HepG2 (cell line): ENCODE results near the gene LYZL6. TPM values are rescaled to one million over a fixed set of nuclear protein-coding genes. Genes with fewer than 3 reads are reported as not detected.
A peak's percentile ranks its signal among the peaks of the same experiment; 100 is the strongest.

Source experiments
- ATAC-seq: fragments of 200-7000 bp; cut with Tn5 transposase; 3 replicates; pipeline ENCODE4 v1.9.1; 2020; ENCODE audit warnings: mild to moderate bottlenecking, moderate library complexity
- BruUV-seq: library from RNA; stranded (reverse); fragments of 400-500 nt; replicated peaks from 2 replicates; lab custom pipeline; 2021; lab: Mats Ljungman, UMichigan
- CTCF ChIA-PET: fragments of 300-600 bp; formaldehyde crosslinking; extraction: SDS; loops from one replicate; lab custom pipeline; 2021; ENCODE audit warnings: low total read pairs, inconsistent platforms, low intra/inter-chr PET ratio; lab: Yijun Ruan, JAX
- POLR2A ChIA-PET: fragments of 350-600 bp; sonication (Branson Sonifier 250); formaldehyde crosslinking; loops from one replicate; lab custom pipeline; 2020; ENCODE audit warnings: antibody characterized with exemption, inconsistent platforms; lab: Yijun Ruan, JAX
- DNase-seq: peaks from one replicate; pipeline ENCODE4 v3.0.0-alpha.2; 2015; ENCODE audit warnings: low spot score
- FAIRE-seq: peaks from 3 replicates; lab custom pipeline; 2011; peaks lifted over from hg19 to GRCh38; lab: Jason Lieb, UNC
- H2AFZ ChIP-seq: one replicate; pipeline ENCODE4 v1.6.1; 2011; ENCODE audit warnings: low read length, inconsistent platforms
- H3K27ac ChIP-seq: fragments of 300-600 bp; 3 replicates; pipeline ENCODE4 v1.8.0; 2011; ENCODE audit warnings: mixed run types, mild to moderate bottlenecking, mixed read lengths, low read length, inconsistent platforms; ENCODE audit not compliant: insufficient read depth; ENCODE audit errors: extremely low read length
- H3K27me3 ChIP-seq, 2 experiments: fragments of 200-600 bp in 1 of 2; 2 replicates in 1 of 2; 3 replicates in 1 of 2; pipeline versions ENCODE4 v1.6.0 to v1.8.0; 2011; ENCODE audit warnings: low read length in 2 of 2, mild to moderate bottlenecking in 2 of 2, moderate library complexity in 2 of 2, inconsistent platforms in 1 of 2; ENCODE audit not compliant: insufficient read depth in 2 of 2, control insufficient read depth in 1 of 2
- H3K36me3 ChIP-seq, 2 experiments: fragments of 200-600 bp in 1 of 2; replicated peaks in 1 of 2; 2 replicates in 1 of 2; 3 replicates in 1 of 2; pipeline versions ENCODE4 v1.5.1 to v1.8.0; 2011; ENCODE audit warnings: low read length in 2 of 2, inconsistent platforms in 1 of 2; ENCODE audit not compliant: insufficient read depth in 2 of 2, control insufficient read depth in 1 of 2
- H3K4me1 ChIP-seq: 2 replicates; pipeline ENCODE4 v1.5.1; 2012; ENCODE audit warnings: low read length, inconsistent platforms; ENCODE audit not compliant: insufficient read depth
- H3K4me2 ChIP-seq: 2 replicates; pipeline ENCODE4 v1.6.0; 2011; ENCODE audit warnings: low read depth, low read length, inconsistent platforms
- H3K4me3 ChIP-seq, 3 experiments: fragments of 200-600 bp in 1 of 3; sonication (generic), shearing (Covaris generic) in 1 of 3; replicated peaks in 1 of 3; 2 replicates each; pipeline ENCODE4 v1.5.1; 2011 to 2016; ENCODE audit warnings: low read length in 3 of 3, inconsistent platforms in 2 of 3, low read depth in 2 of 3, mild to moderate bottlenecking in 2 of 3, control low read depth in 1 of 3, mixed read lengths in 1 of 3; ENCODE audit not compliant: insufficient read depth in 1 of 3
- H3K79me2 ChIP-seq: one replicate; pipeline ENCODE4 v1.6.1; 2011; ENCODE audit warnings: low read length, inconsistent platforms; ENCODE audit not compliant: insufficient read depth
- H3K9ac ChIP-seq: 2 replicates; pipeline ENCODE4 v1.6.0; 2011; ENCODE audit warnings: mild to moderate bottlenecking, low read depth, low read length, inconsistent platforms; ENCODE audit not compliant: insufficient read depth
- H3K9me3 ChIP-seq: 2 replicates; pipeline ENCODE4 v1.5.1; 2012; ENCODE audit warnings: mild to moderate bottlenecking, low read length
- H4K20me1 ChIP-seq: 2 replicates; pipeline ENCODE4 v1.6.0; 2011; ENCODE audit warnings: inconsistent platforms, mild to moderate bottlenecking, low read length, moderate library complexity; ENCODE audit not compliant: insufficient read depth
- BRCA1 ChIP-seq: sonication (generic); formaldehyde crosslinking; IDR thresholded peaks from 2 replicates; pipeline ENCODE4 v1.4.0; 2020; ENCODE audit warnings: missing genetic modification reagents
- HHEX ChIP-seq: IDR thresholded peaks from 2 replicates; pipeline ENCODE4 v1.6.1; 2016; ENCODE audit warnings: control low read depth
- HMG20A ChIP-seq: IDR thresholded peaks from 2 replicates; pipeline ENCODE4 v1.6.1; 2016; ENCODE audit warnings: borderline replicate concordance
- KDM1A ChIP-seq: IDR thresholded peaks from 2 replicates; pipeline ENCODE4 v1.6.1; 2016; ENCODE audit warnings: missing compliant biosample characterization
- MAFF ChIP-seq: IDR thresholded peaks from 2 replicates; pipeline ENCODE4 v1.6.1; 2011; ENCODE audit warnings: low read depth, low read length, improper control_type of control experiment
- MAFK ChIP-seq, 2 experiments: IDR thresholded peaks in 1 of 2; conservative IDR thresholded peaks in 1 of 2; 2 replicates each; pipeline ENCODE4 v1.6.1; 2011; ENCODE audit warnings: improper control_type of control experiment in 2 of 2, low read length in 2 of 2
- NAIF1 ChIP-seq: sonication (generic); formaldehyde crosslinking; IDR thresholded peaks from 2 replicates; pipeline ENCODE4 v1.5.0; 2020; ENCODE audit warnings: mild to moderate bottlenecking, missing genetic modification reagents, borderline replicate concordance
- NFKB2 ChIP-seq: sonication (generic); formaldehyde crosslinking; IDR thresholded peaks from 2 replicates; pipeline ENCODE4 v1.4.0; 2020; ENCODE audit warnings: missing genetic modification reagents, borderline replicate concordance
- TP53 ChIP-seq: sonication (generic); formaldehyde crosslinking; conservative IDR thresholded peaks from 2 replicates; pipeline ENCODE4 v1.4.0; 2020; ENCODE audit warnings: missing genetic modification reagents
- ZFP90 ChIP-seq: sonication (generic); formaldehyde crosslinking; IDR thresholded peaks from 2 replicates; pipeline ENCODE4 v1.8.0; 2022; ENCODE audit warnings: missing genetic modification reagents, mild to moderate bottlenecking, inconsistent platforms, borderline replicate concordance
- ZNF12 ChIP-seq: sonication (generic); formaldehyde crosslinking; IDR thresholded peaks from 2 replicates; pipeline ENCODE4 v1.5.0; 2020; ENCODE audit warnings: missing genetic modification reagents
- ZNF775 ChIP-seq: sonication (generic); formaldehyde crosslinking; IDR thresholded peaks from 2 replicates; pipeline ENCODE4 v1.4.0; 2020; ENCODE audit warnings: missing genetic modification reagents, mild to moderate bottlenecking, moderate library complexity, borderline replicate concordance
- ZNF850 ChIP-seq: sonication (generic); formaldehyde crosslinking; conservative IDR thresholded peaks from 2 replicates; pipeline ENCODE4 v1.9.0; 2021; ENCODE audit warnings: mild to moderate bottlenecking, missing genetic modification reagents
- WGBS: methylation state at CpG from one replicate; pipeline ENCODE4 v1.1.6; 2017; ENCODE audit warnings: low lambda C conversion rate; 5-methylcytosine and 5-hydroxymethylcytosine counted together
- in situ Hi-C: cut with HindIII; loops from 2 replicates; pipeline ENCODE4 v1.10.0; 2017; ENCODE audit warnings: low pct_unique_long_range_greater_than_20kb; ENCODE audit not compliant: extremely low pct_ligation_motif_present
- intact Hi-C: fragments of 100-400 bp; cut with micrococcal nuclease; formaldehyde crosslinking; loops from one replicate; pipeline ENCODE4 v1.10.0; 2022; ENCODE audit not compliant: unreplicated experiment
- polyA plus RNA-seq, 8 experiments: library from polyadenylated mRNA; depleted of rRNA in 3 of 8; stranded (reverse) in 7 of 8; unstranded in 1 of 8; fragments of >200 nt; fragmentation: Illumina TruSeq in 4 of 8; extraction: Trizol in 4 of 8; gene quantifications; 2 replicates each; pipeline versions ENCODE4 v1.2.1 to v1.2.3, GENCODE V29; 2011 to 2016; ENCODE audit warnings: low read depth in 4 of 8, missing spikeins in 1 of 8, mixed read lengths in 1 of 8; ENCODE audit not compliant: insufficient read depth in 1 of 8
- total RNA-seq, 5 experiments: library from RNA; depleted of rRNA; stranded (reverse); fragments of >200 nt; fragmentation: Illumina TruSeq; extraction: Trizol; gene quantifications; 2 replicates each; pipeline ENCODE4 v1.2.3, GENCODE V29; 2016; ENCODE audit warnings: low read depth in 1 of 5
- TF ChIP-seq, protein P1 (sequence below): sonication (generic); formaldehyde crosslinking; IDR thresholded peaks from 2 replicates; pipeline ENCODE4 v1.5.1; 2020; ENCODE audit warnings: mild to moderate bottlenecking, missing genetic modification reagents, borderline replicate concordance
- TF ChIP-seq, protein P2 (sequence below): sonication (generic); formaldehyde crosslinking; IDR thresholded peaks from 2 replicates; pipeline ENCODE4 v1.4.0; 2020; ENCODE audit warnings: missing genetic modification reagents
- TF ChIP-seq, protein P3 (sequence below): sonication (generic); formaldehyde crosslinking; IDR thresholded peaks from 2 replicates; pipeline ENCODE4 v1.4.0; 2020; ENCODE audit warnings: missing genetic modification reagents

Gene LYZL6
- total and polyA plus RNA-seq, 2 of the 13 experiments (the other 11 are each of a cell fraction or from before 2014, with no cell fraction given) = not detected

DNA sequence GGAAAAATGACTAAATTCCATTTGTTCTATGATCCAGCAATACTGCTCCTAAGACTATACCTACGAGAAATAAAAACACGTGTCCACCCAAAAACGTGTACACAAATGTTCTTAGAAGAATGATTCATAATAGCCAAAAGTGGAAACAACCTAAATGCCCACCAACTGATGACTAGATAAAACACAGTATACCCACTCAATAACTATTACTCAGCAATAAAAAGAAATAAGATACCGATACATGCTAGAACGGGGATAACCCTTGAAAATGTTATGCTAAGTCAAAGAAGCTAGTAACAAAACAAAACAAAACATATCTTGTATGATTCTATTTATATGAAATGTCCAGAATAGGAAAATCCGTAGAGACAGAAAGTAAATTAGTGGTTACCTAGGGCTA lies 20.1 kb upstream of the LYZL6 start:
- no peak overlapping the region for H3K4me3 ChIP-seq
- H3K36me3 ChIP-seq = no peaks in the 10 kb centered on the region
- no peak overlapping the region for H3K27ac ChIP-seq
- 35% methylated on average over 6 of the region's 6 CpGs for whole genome bisulfite sequencing
- POLR2A ChIA-PET = no interaction called here
- H3K9me3 ChIP-seq = no peaks in the 10 kb centered on the region
- CTCF ChIA-PET = no interaction called here
- intact Hi-C loops (no loop called here), in situ Hi-C loops (loop anchor here (25.0 kb wide), 1 partner anchor 524 kb away; the partner anchor contains the start of gene ZNHIT3)
- no peak for ATAC-seq
- no peak overlapping the region for H3K4me2 ChIP-seq
- TF ChIP-seq ZFP90 (CRISPR knock-in tag) = no peak
- TF ChIP-seq MAFK (conservative IDR thresholded peaks at IDR 0.05 in 1 of 2, IDR thresholded peaks at IDR 0.05 in 1 of 2; ENCODE audit: low read length in 2 of 2) = peak; percentile 18 to 64; a peak in 2 of 4 replicates
- 0 out of 2 replicates have a peak, but pooled peaks have one; percentile 37 for TF ChIP-seq MAFF
- H3K27me3 ChIP-seq = no peaks in the 10 kb centered on the region; a peak in 1 of 5 replicates
- DNase-seq = no peak
- no peaks in the 10 kb centered on the region for H4K20me1 ChIP-seq
- no TSS peak for BruUV-seq
- peaks cover 8% of the 10 kb centered on the region for H3K4me1 ChIP-seq
- H3K9ac ChIP-seq = no peak overlapping the region
- FAIRE-seq = no peak
- H3K79me2 ChIP-seq = no peaks in the 10 kb centered on the region
- H2AFZ ChIP-seq = no peak overlapping the region

DNA sequence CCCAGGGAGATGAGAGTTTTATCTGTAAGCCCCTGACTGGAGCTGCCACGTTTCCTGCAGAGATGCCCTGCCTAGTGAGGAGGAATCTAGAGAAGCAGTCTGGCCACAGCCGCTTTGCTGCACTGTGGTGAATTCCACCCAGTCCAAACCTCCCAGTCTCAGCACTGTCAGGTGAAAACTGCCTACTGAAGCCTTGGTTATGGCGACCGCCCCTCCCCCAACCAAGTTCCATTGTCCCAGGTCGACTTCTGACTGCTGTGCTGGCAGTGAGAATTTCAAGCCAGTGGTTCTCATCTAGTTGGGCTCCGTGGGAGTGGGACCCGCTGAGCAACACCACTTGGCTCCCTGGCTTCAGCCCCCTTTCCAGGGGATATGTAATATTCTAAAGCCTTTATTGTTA lies 10.2 kb upstream of the LYZL6 start:
- H3K9me3 ChIP-seq = no peaks in the 10 kb centered on the region
- ATAC-seq = no peak
- H3K9ac ChIP-seq = no peak overlapping the region
- H3K4me1 ChIP-seq = no peaks in the 10 kb centered on the region
- intact Hi-C loops (no loop called here), in situ Hi-C loops (loop anchor here (25.0 kb wide), 1 partner anchor 534 kb away; the partner anchor contains the start of gene ZNHIT3)
- no peak for FAIRE-seq
- ChIA-PET POLR2A (no interaction called here), CTCF (no interaction called here)
- no peaks in the 10 kb centered on the region for H3K36me3 ChIP-seq
- no peak overlapping the region for H3K27ac ChIP-seq
- H4K20me1 ChIP-seq = no peaks in the 10 kb centered on the region
- no TSS peak for BruUV-seq
- no peak overlapping the region for H2AFZ ChIP-seq
- no peak for DNase-seq
- H3K4me2 ChIP-seq = no peak overlapping the region
- peaks cover 0 to 4% of the 10 kb centered on the region in 2 experiments; a peak in 3 of 5 replicates for H3K27me3 ChIP-seq
- H3K79me2 ChIP-seq = no peaks in the 10 kb centered on the region
- H3K4me3 ChIP-seq = no peak overlapping the region
- TF ChIP-seq NFKB2 (CRISPR knock-in tag) (no peak), TP53 (no peak), ZNF775 (CRISPR knock-in tag) (no peak), KDM1A (CRISPR knock-in tag) (no peak), ZNF12 (no peak), HMG20A (CRISPR knock-in tag) (no peak), NAIF1 (CRISPR knock-in tag) (no peak), HHEX (CRISPR knock-in tag) (no peak), BRCA1 (CRISPR knock-in tag) (no peak), ZNF850 (CRISPR knock-in tag) (no peak)
- TF ChIP-seq, protein P1, sequence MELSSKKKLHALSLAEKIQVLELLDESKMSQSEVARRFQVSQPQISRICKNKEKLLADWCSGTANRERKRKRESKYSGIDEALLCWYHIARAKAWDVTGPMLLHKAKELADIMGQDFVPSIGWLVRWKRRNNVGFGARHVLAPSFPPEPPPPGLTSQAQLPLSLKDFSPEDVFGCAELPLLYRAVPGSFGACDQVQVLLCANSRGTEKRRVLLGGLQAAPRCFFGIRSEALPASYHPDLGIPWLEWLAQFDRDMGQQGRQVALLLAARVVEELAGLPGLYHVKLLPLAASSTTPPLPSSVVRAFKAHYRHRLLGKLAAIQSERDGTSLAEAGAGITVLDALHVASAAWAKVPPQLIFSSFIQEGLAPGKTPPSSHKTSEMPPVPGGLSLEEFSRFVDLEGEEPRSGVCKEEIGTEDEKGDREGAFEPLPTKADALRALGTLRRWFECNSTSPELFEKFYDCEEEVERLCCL (CRISPR knock-in tag) = no peak
- TF ChIP-seq, protein P2, sequence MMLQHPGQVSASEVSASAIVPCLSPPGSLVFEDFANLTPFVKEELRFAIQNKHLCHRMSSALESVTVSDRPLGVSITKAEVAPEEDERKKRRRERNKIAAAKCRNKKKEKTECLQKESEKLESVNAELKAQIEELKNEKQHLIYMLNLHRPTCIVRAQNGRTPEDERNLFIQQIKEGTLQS = no peak
- TF ChIP-seq, protein P3, sequence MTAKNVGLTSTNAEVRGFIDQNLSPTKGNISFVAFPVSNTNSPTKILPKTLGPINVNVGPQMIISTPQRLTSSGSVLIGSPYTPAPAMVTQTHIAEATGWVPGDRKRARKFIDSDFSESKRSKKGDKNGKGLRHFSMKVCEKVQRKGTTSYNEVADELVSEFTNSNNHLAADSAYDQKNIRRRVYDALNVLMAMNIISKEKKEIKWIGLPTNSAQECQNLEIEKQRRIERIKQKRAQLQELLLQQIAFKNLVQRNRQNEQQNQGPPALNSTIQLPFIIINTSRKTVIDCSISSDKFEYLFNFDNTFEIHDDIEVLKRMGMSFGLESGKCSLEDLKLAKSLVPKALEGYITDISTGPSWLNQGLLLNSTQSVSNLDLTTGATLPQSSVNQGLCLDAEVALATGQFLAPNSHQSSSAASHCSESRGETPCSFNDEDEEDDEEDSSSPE = no peak
- WGBS = 41% methylated on average over 7 of the region's 7 CpGs
